ENCODE results near the gene NYAP2.

DNA sequence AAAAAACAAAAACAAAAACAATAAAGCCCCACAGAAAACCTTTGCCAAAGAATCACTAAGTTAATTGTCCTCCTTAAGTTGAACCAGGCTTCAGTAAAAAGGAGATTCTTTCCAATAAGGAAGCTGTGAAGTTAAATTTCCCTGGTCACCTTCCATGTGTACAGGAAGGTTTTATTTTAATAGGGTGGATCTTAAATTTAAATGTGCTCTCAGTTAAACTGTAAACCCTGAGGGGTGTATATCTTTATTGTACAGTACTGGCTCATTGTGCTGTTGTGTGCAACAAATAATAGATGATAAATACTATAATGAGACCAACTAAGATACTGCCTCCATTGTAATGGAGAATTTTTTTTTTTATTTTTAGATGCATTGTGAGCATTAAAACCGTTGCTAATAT lies 97.1 kb downstream of the NYAP2 start:
- TF ChIP-seq, protein P1, sequence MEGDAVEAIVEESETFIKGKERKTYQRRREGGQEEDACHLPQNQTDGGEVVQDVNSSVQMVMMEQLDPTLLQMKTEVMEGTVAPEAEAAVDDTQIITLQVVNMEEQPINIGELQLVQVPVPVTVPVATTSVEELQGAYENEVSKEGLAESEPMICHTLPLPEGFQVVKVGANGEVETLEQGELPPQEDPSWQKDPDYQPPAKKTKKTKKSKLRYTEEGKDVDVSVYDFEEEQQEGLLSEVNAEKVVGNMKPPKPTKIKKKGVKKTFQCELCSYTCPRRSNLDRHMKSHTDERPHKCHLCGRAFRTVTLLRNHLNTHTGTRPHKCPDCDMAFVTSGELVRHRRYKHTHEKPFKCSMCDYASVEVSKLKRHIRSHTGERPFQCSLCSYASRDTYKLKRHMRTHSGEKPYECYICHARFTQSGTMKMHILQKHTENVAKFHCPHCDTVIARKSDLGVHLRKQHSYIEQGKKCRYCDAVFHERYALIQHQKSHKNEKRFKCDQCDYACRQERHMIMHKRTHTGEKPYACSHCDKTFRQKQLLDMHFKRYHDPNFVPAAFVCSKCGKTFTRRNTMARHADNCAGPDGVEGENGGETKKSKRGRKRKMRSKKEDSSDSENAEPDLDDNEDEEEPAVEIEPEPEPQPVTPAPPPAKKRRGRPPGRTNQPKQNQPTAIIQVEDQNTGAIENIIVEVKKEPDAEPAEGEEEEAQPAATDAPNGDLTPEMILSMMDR (conservative IDR thresholded peaks at IDR 0.05; ENCODE audit: low read length) = no peak
- TF ChIP-seq EZH2phosphoT487 (IDR thresholded peaks at IDR 0.05; ENCODE audit: borderline replicate concordance) = no peak
